Raji (cell line): ENCODE measurements around the gene SPINK2.

Source experiments
- POLR2A ChIP-seq: IDR thresholded peaks from 2 replicates; pipeline ENCODE4 v1.6.1; 2011; ENCODE audit warnings: low read depth, low read length, control low read depth; ENCODE audit not compliant: insufficient read depth

SPINK2 gene

GRCh38 chr4:56817840-56818491 lies 3.5 kb downstream of the SPINK2 start:
- no peak for TF ChIP-seq POLR2A

- TF ChIP-seq POLR2A: no peak
Measured at GRCh38 chr4:56806666-56807065, 14.8 kb downstream of the SPINK2 start.

GRCh38 chr4:56804551-56804950 lies 16.9 kb downstream of the SPINK2 start:
- TF ChIP-seq POLR2A: no peak

- TF ChIP-seq POLR2A: no peak
Measured at GRCh38 chr4:56803471-56803870, 18.0 kb downstream of the SPINK2 start.

GRCh38 chr4:56799824-56800756 lies 21.4 kb downstream of the SPINK2 start:
- TF ChIP-seq POLR2A: 0 out of 2 replicates have a peak, but pooled peaks have one; percentile 30

GRCh38 chr4:56799161-56799759 lies 22.2 kb downstream of the SPINK2 start:
- no peak for TF ChIP-seq POLR2A

- TF ChIP-seq POLR2A: no peak
Measured at GRCh38 chr4:56796211-56796610, 25.3 kb downstream of the SPINK2 start.

- TF ChIP-seq POLR2A: no peak
Measured at GRCh38 chr4:56791316-56791715, 30.2 kb downstream of the SPINK2 start.

- no peak for TF ChIP-seq POLR2A
Measured at GRCh38 chr4:56790691-56791091, 30.8 kb downstream of the SPINK2 start.

GRCh38 chr4:56788081-56788480 lies 33.4 kb downstream of the SPINK2 start:
- no peak for TF ChIP-seq POLR2A

GRCh38 chr4:56787380-56787779 lies 34.1 kb downstream of the SPINK2 start:
- TF ChIP-seq POLR2A: no peak

- no peak for TF ChIP-seq POLR2A
Measured at GRCh38 chr4:56786955-56787354, 34.5 kb downstream of the SPINK2 start.

GRCh38 chr4:56783986-56784385 lies 37.5 kb downstream of the SPINK2 start:
- no peak for TF ChIP-seq POLR2A

GRCh38 chr4:56782019-56782418 lies 39.5 kb downstream of the SPINK2 start:
- no peak for TF ChIP-seq POLR2A

- no peak for TF ChIP-seq POLR2A
Measured at GRCh38 chr4:56773346-56773745, 48.2 kb downstream of the SPINK2 start.

GRCh38 chr4:56772134-56772533 lies 49.4 kb downstream of the SPINK2 start:
- TF ChIP-seq POLR2A: no peak
